Panc1 (cell line): Measurements from ENCODE around the gene CTR9.

Experiments used
- CTCF ChIP-seq: fragments of 450-650 bp; IDR thresholded peaks from 2 replicates; pipeline ENCODE4 v1.5.1; 2017; ENCODE audit warnings: mild to moderate bottlenecking
- POLR2AphosphoS5 ChIP-seq: IDR thresholded peaks from 2 replicates; pipeline ENCODE4 v1.6.1; 2012; ENCODE audit warnings: mild to moderate bottlenecking, low read depth, low read length, moderate library complexity
- TCF7L2 ChIP-seq: IDR thresholded peaks from 2 replicates; pipeline ENCODE4 v1.6.1; 2011; ENCODE audit warnings: mild to moderate bottlenecking, low read depth, low read length, inconsistent platforms

- peak; percentile 96 for TF ChIP-seq CTCF
- TF ChIP-seq TCF7L2, result no peak
- TF ChIP-seq POLR2AphosphoS5, result no peak
Observed at GRCh38 chr11:10770626-10771254, 19.7 kb downstream of the CTR9 start.
